DOHH2 (cell line): ENCODE measurements around the gene HIVEP3.

Experiments used
- H3F3A ChIP-seq: fragments of 200-600 bp; sonication (generic), shearing (Covaris generic); 2 replicates; pipeline ENCODE4 v1.6.0; 2016; ENCODE audit warnings: antibody characterized with exemption, mild to moderate bottlenecking; ENCODE audit not compliant: control insufficient read depth, insufficient read depth
- H3K27ac ChIP-seq: fragments of 200-600 bp; sonication (generic); 2 replicates; pipeline ENCODE4 v1.5.1; 2014; ENCODE audit warnings: low read depth, mild to moderate bottlenecking, low read length, moderate library complexity
- H3K27me3 ChIP-seq: fragments of 200-600 bp; sonication (generic); 2 replicates; pipeline ENCODE4 v1.6.1; 2014; ENCODE audit warnings: mild to moderate bottlenecking, low read length, mixed read lengths; ENCODE audit not compliant: control insufficient read depth
- H3K36me3 ChIP-seq: fragments of 200-600 bp; sonication (generic); 2 replicates; pipeline ENCODE4 v1.6.1; 2014; ENCODE audit warnings: mild to moderate bottlenecking, low read length, moderate library complexity, mixed read lengths; ENCODE audit not compliant: control insufficient read depth
- H3K4me1 ChIP-seq: fragments of 200-600 bp; sonication (generic); 2 replicates; pipeline ENCODE4 v1.6.1; 2014; ENCODE audit warnings: mild to moderate bottlenecking, low read length, mixed read lengths; ENCODE audit not compliant: control insufficient read depth
- H3K4me2 ChIP-seq: fragments of 200-600 bp; sonication (generic); 2 replicates; pipeline ENCODE4 v1.6.0; 2014; ENCODE audit warnings: mild to moderate bottlenecking, low read length, moderate library complexity
- H3K4me3 ChIP-seq: fragments of 200-600 bp; sonication (generic); 2 replicates; pipeline ENCODE4 v1.5.1; 2014; ENCODE audit warnings: mild to moderate bottlenecking, low read length, mixed read lengths
- H3K79me2 ChIP-seq: fragments of 200-600 bp; sonication (generic); 2 replicates; pipeline ENCODE4 v1.6.1; 2014; ENCODE audit warnings: mild to moderate bottlenecking, low read length, mixed read lengths; ENCODE audit not compliant: control insufficient read depth
- H3K9me2 ChIP-seq: fragments of 200-600 bp; sonication (generic); replicated peaks from 2 replicates; pipeline ENCODE4 v1.6.1; 2014; ENCODE audit warnings: mild to moderate bottlenecking, low read length, mixed read lengths; ENCODE audit not compliant: control insufficient read depth
- H3K9me3 ChIP-seq: fragments of 200-600 bp; sonication (generic); 2 replicates; pipeline ENCODE4 v1.6.1; 2014; ENCODE audit warnings: antibody characterized with exemption, low read length, mixed read lengths; ENCODE audit not compliant: control insufficient read depth, insufficient read depth
- H4K20me1 ChIP-seq: fragments of 200-600 bp; sonication (generic); 2 replicates; pipeline ENCODE4 v1.6.0; 2014; ENCODE audit warnings: low read depth, mild to moderate bottlenecking, antibody characterized with exemption, low read length, moderate library complexity; ENCODE audit not compliant: control insufficient read depth, insufficient read depth
- CTCF ChIP-seq: fragments of 200-600 bp; sonication (generic); IDR thresholded peaks from one replicate; pipeline ENCODE4 v1.5.1; 2014; ENCODE audit warnings: antibody characterized with exemption, mild to moderate bottlenecking, low read depth, low read length; ENCODE audit not compliant: poor library complexity, severe bottlenecking
- EZH2phosphoT487 ChIP-seq: fragments of 200-600 bp; sonication (generic); IDR thresholded peaks from 2 replicates; pipeline ENCODE4 v1.6.1; 2017; ENCODE audit warnings: borderline replicate concordance, mild to moderate bottlenecking, antibody characterized with exemption, low read length, moderate library complexity, mixed read lengths

The HIVEP3 gene

GRCh38 chr1:41582851-41583657, 335.7 kb downstream of the HIVEP3 start:
- Histone ChIP-seq H3K9me3 (no peaks in the 10 kb centered on the region), H4K20me1 (no peaks in the 10 kb centered on the region), H3K27me3 (no peaks in the 10 kb centered on the region), H3K4me2 (no peak overlapping the region), H3K27ac (no peak overlapping the region), H3K36me3 (no peaks in the 10 kb centered on the region), H3K9me2 (no peaks in the 10 kb centered on the region), H3K4me1 (no peaks in the 10 kb centered on the region), H3K79me2 (no peaks in the 10 kb centered on the region), H3F3A (no peaks in the 10 kb centered on the region), H3K4me3 (no peak overlapping the region)
- TF ChIP-seq CTCF = no peak
- TF ChIP-seq EZH2phosphoT487 = no peak

DNA sequence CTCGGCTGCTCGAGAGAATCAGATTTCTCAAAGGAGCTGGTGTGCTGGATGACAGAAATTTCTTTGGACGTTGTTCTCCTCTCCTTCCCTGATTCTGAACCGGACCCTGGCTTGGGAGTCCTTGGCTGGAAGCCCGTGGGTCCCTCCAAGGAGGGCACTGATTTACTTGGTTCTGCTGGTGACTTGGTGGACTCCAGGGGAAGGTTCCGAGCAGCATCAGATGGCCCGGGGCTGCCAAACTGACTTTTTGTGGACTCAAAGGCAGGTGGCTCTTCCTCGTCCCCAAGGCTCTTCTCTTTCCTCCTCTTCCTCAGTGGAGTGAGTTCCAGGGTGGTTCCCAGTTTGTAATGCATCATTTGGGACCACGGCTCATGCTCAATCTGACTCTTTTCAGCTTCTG, 336.4 kb downstream of the HIVEP3 start:
- no peak overlapping the region for H3K4me2 ChIP-seq
- no peaks in the 10 kb centered on the region for H3K9me3 ChIP-seq
- no peaks in the 10 kb centered on the region for H4K20me1 ChIP-seq
- H3K27ac ChIP-seq = no peak overlapping the region
- no peaks in the 10 kb centered on the region for H3F3A ChIP-seq
- H3K36me3 ChIP-seq = no peaks in the 10 kb centered on the region
- no peaks in the 10 kb centered on the region for H3K27me3 ChIP-seq
- no peaks in the 10 kb centered on the region for H3K4me1 ChIP-seq
- H3K79me2 ChIP-seq = no peaks in the 10 kb centered on the region
- H3K4me3 ChIP-seq = no peak overlapping the region
- no peak for TF ChIP-seq EZH2phosphoT487
- no peak for TF ChIP-seq CTCF
- no peaks in the 10 kb centered on the region for H3K9me2 ChIP-seq

DNA sequence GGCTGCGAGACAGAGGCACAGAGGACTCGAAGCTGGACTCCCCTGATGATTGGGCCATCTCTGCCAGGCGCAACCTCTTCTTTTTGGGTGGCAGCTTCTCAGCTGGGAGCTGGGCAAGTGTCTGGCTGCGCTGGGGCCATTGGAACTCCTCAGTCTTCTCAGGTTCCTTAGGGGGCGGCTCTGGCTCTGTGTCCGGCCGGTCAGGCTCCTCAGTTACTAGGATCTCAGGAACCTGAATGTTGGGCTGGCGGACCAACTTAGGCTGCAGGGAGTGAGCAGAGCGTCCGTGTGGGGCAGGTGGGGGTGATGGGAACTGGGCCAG, 336.8 kb downstream of the HIVEP3 start:
- no peaks in the 10 kb centered on the region for H3K9me3 ChIP-seq
- no peaks in the 10 kb centered on the region for H3K36me3 ChIP-seq
- no peak overlapping the region for H3K27ac ChIP-seq
- no peak for TF ChIP-seq CTCF
- no peak for TF ChIP-seq EZH2phosphoT487
- no peaks in the 10 kb centered on the region for H3F3A ChIP-seq
- no peaks in the 10 kb centered on the region for H3K79me2 ChIP-seq
- no peaks in the 10 kb centered on the region for H3K9me2 ChIP-seq
- H3K4me3 ChIP-seq = no peak overlapping the region
- H3K27me3 ChIP-seq = no peaks in the 10 kb centered on the region
- no peaks in the 10 kb centered on the region for H3K4me1 ChIP-seq
- no peaks in the 10 kb centered on the region for H4K20me1 ChIP-seq
- no peak overlapping the region for H3K4me2 ChIP-seq
